GM18858 (cell line): Measurements from ENCODE around the gene P3R3URF.

Source experiments
- ATAC-seq: cut with Tn5 transposase; IDR thresholded peaks from one replicate; pipeline ENCODE4 v1.9.1; 2021; ENCODE audit not compliant: unreplicated experiment

Gene P3R3URF

GRCh38 chr1:46134660-46135331 is 41.5 kb downstream of the P3R3URF start:
- no peak for ATAC-seq

GRCh38 chr1:46133781-46134350 is 42.4 kb downstream of the P3R3URF start:
- no peak for ATAC-seq

GRCh38 chr1:46133181-46133658 is 43.1 kb downstream of the P3R3URF start:
- peak; percentile 28 for ATAC-seq

GRCh38 chr1:46132529-46133180 is 43.6 kb downstream of the P3R3URF start, which contains the start of gene PIK3R3:
TSS of gene PIK3R3 (minus strand) at chr1:46132629. CDS start at chr1:46131952, 677 bp downstream.
- peak; percentile 62 for ATAC-seq

- ATAC-seq, result no peak
Observed at GRCh38 chr1:46131712-46132528, 44.4 kb downstream of the P3R3URF start.

GRCh38 chr1:46131093-46131492 is 45.2 kb downstream of the P3R3URF start:
- ATAC-seq, result no peak

- no peak for ATAC-seq
Observed at GRCh38 chr1:46130606-46131005, 45.7 kb downstream of the P3R3URF start.

GRCh38 chr1:46130121-46130520 is 46.2 kb downstream of the P3R3URF start:
- ATAC-seq, result no peak

- no peak for ATAC-seq
Observed at GRCh38 chr1:46128344-46128743, 47.9 kb downstream of the P3R3URF start.
